ENCODE measurements around the gene KCNIP4. TPM values are rescaled to one million over a fixed set of nuclear protein-coding genes. Genes with fewer than 3 reads are reported as not detected.

KCNIP4 gene
- total and polyA plus RNA-seq, 9 of the 15 experiments (the other 6 are each of a cell fraction or from before 2014, with no cell fraction given), result 0.25 to 0.41 TPM; not detected in 7

GRCh38 chr4:21628116-21628670 lies 320.4 kb downstream of the KCNIP4 start:
- Histone ChIP-seq H3K4me2 (ENCODE audit: insufficient read depth, low read length) (no peak overlapping the region), H4K20me1 (replicated peaks; ENCODE audit: control insufficient read depth, insufficient read depth, low read length) (no peaks in the 10 kb centered on the region), H3K27me3 (ENCODE audit: control insufficient read depth in 2 of 2, insufficient read depth in 2 of 2, low read length in 2 of 2) (no peaks in the 10 kb centered on the region), H3K27ac (ENCODE audit: extremely low read depth, low read depth, low read length) (no peak overlapping the region), H2AFZ (ENCODE audit: low read depth, low read length) (no peak overlapping the region), H3K79me2 (ENCODE audit: control insufficient read depth, insufficient read depth, low read length) (no peaks in the 10 kb centered on the region), H3K4me3 (no peak overlapping the region), H3K4me1 (replicated peaks in 1 of 2; ENCODE audit: control insufficient read depth in 2 of 2, insufficient read depth in 2 of 2, low read length in 2 of 2) (no peaks in the 10 kb centered on the region), H3K9me3 (replicated peaks; ENCODE audit: control insufficient read depth, insufficient read depth, low read depth, low read length) (no peaks in the 10 kb centered on the region), H3K9me1 (ENCODE audit: control insufficient read depth, insufficient read depth, low read length) (no peaks in the 10 kb centered on the region), H3K36me3 (ENCODE audit: control insufficient read depth, insufficient read depth, low read length) (no peaks in the 10 kb centered on the region), H3K9ac (ENCODE audit: insufficient read depth in 1 of 2, low read depth in 2 of 2, low read length in 2 of 2) (no peak overlapping the region)
- DNase-seq (ENCODE audit: extremely low read depth in 1 of 4, low spot score in 3 of 4) (no peak), FAIRE-seq (no peak), ATAC-seq (no peak)
- intact Hi-C loops (cut with micrococcal nuclease) (no loop called here), in situ Hi-C loops (cut with MboI) (no loop called here)
- no TSS peak for BruUV-seq (replicated peaks)
- ChIA-PET POLR2A (no interaction called here), CTCF (ENCODE audit: low intra/inter-chr PET ratio) (no interaction called here)
- WGBS (ENCODE audit: insufficient coverage, low coverage, missing lambda C conversion rate), result 0% methylated on average over 4 of the region's 4 CpGs
- TF ChIP-seq E2F3 (CRISPR knock-in tag; IDR thresholded peaks at IDR 0.05) (no peak), ZNF316 (IDR thresholded peaks at IDR 0.05) (no peak), COPS2 (conservative IDR thresholded peaks at IDR 0.05) (no peak), BMI1 (IDR thresholded peaks at IDR 0.05; ENCODE audit: low read length) (no peak), CHD7 (IDR thresholded peaks at IDR 0.05; ENCODE audit: low read depth, low read length) (no peak), EWSR1 (IDR thresholded peaks at IDR 0.05; ENCODE audit: borderline replicate concordance, low read depth, partially characterized antibody) (no peak)
